Measurements from ENCODE around the gene TNNI3K.

Gene TNNI3K

GRCh38 chr1:74571493-74571800 lies 336.3 kb downstream of the TNNI3K start:
- DNase-seq (ENCODE audit: low read depth in 2 of 2), result no peak

GRCh38 chr1:74571891-74572290 lies 336.7 kb downstream of the TNNI3K start:
- no peak for DNase-seq (ENCODE audit: low read depth in 2 of 2)

- no peak for DNase-seq (ENCODE audit: low read depth in 2 of 2)
Observed at GRCh38 chr1:74578101-74578500, 342.9 kb downstream of the TNNI3K start.

GRCh38 chr1:74579425-74579824 lies 344.2 kb downstream of the TNNI3K start:
- no peak for DNase-seq (ENCODE audit: low read depth in 2 of 2)

- no peak for DNase-seq (ENCODE audit: low read depth in 2 of 2)
Observed at GRCh38 chr1:74583397-74583796, 348.2 kb downstream of the TNNI3K start.

GRCh38 chr1:74584185-74584584 lies 349.0 kb downstream of the TNNI3K start:
- no peak for DNase-seq (ENCODE audit: low read depth in 2 of 2)

- no peak for DNase-seq (ENCODE audit: low read depth in 2 of 2)
Observed at GRCh38 chr1:74586253-74586897, 351.2 kb downstream of the TNNI3K start.

- no peak for DNase-seq (ENCODE audit: low read depth in 2 of 2)
Observed at GRCh38 chr1:74587888-74588287, 352.7 kb downstream of the TNNI3K start.

GRCh38 chr1:74590288-74590687 lies 355.1 kb downstream of the TNNI3K start:
- no peak for DNase-seq (ENCODE audit: low read depth in 2 of 2)

- no peak for DNase-seq (ENCODE audit: low read depth in 2 of 2)
Observed at GRCh38 chr1:74591949-74592348, 356.8 kb downstream of the TNNI3K start.

- DNase-seq (ENCODE audit: low read depth in 2 of 2), result no peak
Observed at GRCh38 chr1:74592580-74593355, 357.6 kb downstream of the TNNI3K start.
